Muscle layer of duodenum (tissue), 2 donors: ENCODE data around the gene NAT10.

Experiments used
- H3K27ac ChIP-seq: one replicate; pipeline ENCODE4 v1.7.0; 2013; ENCODE audit warnings: mild to moderate bottlenecking, low read length
- H3K27me3 ChIP-seq: one replicate; pipeline ENCODE4 v1.7.0; 2013; ENCODE audit warnings: low read depth, mild to moderate bottlenecking, control low read depth, low read length
- H3K36me3 ChIP-seq, 2 donors: one replicate each; pipeline ENCODE4 v1.7.0; 2013; ENCODE audit warnings: low read length in 2 of 2, control low read depth in 1 of 2, mild to moderate bottlenecking in 1 of 2; ENCODE audit not compliant: insufficient read depth in 2 of 2, control insufficient read depth in 1 of 2
- H3K4me1 ChIP-seq, 2 donors: one replicate each; pipeline ENCODE4 v1.7.0; 2013; ENCODE audit warnings: low read length in 2 of 2, mild to moderate bottlenecking in 2 of 2, control low read depth in 1 of 2, moderate library complexity in 1 of 2; ENCODE audit not compliant: insufficient read depth in 2 of 2, control insufficient read depth in 1 of 2
- H3K4me3 ChIP-seq, 2 donors: one replicate each; pipeline ENCODE4 v1.7.0; 2013; ENCODE audit warnings: low read length in 2 of 2, low read depth in 1 of 2, mild to moderate bottlenecking in 1 of 2
- H3K9me3 ChIP-seq, 2 donors: one replicate each; pipeline ENCODE4 v1.7.0; 2013; ENCODE audit warnings: low read length in 2 of 2, control low read depth in 1 of 2, mild to moderate bottlenecking in 1 of 2; ENCODE audit not compliant: control insufficient read depth in 1 of 2
- donor health status: healthy.

NAT10 gene

DNA sequence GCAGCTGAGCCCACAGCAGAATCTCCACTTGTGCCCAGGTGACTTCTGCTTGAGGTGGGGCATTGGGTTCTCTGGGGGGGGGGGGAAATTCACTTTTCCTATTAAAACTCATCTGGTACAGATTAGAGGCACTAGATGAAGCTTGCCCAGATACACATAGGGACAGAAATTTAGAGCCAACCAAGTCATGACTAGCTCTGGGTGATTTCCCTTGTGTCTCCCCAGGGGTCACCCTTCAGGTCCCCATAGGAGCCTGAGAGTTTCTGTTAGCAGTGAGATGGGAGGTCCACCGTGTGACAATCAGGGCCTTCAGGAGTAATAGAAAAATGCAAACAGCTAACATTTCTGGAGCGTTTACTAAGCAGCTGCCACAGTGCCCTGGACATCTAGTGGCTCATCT lies 77.0 kb downstream of the NAT10 start:
- Histone ChIP-seq H3K27me3 (no peaks in the 10 kb centered on the region), H3K27ac (no peak overlapping the region), H3K4me1 (peaks cover 0 to 19% of the 10 kb centered on the region in 2 donors)

DNA sequence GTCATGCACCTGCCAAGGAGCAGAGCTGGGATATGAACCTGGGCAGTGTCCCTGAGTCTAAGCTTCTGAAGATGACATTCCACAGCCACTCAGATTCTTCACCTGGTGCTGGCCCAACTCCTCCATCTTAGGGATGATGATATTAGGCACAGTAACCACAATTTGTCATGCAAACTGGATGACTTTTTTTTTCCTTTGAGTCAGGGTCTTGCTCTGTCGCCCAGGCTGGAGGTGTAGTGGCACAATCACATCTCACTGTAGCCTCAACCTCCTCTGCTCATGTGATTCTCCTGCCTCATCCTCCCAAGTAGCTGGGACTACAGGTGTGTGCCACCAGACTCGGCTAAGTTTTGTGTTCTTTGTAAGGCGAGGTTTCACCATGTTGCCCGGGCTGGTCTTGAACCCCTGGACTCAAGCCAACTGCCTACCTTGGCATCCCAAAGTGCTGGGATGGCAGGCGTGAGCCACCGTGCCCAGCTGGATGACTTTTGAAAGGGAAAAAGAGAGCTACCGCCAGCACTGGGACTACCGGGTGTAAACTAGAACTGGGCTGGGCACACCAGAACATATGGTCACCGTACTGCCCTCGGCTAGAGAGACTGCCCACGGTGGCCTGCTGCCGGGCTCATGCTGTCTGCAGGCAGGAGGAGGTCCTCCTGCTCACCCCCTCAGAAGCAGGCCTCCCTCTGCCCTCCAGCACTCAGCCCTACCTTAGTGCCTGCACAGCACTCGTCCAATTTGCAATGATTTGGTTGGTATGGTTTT lies 77.7 kb downstream of the NAT10 start:
- Histone ChIP-seq H3K27ac (no peak overlapping the region), H3K27me3 (no peaks in the 10 kb centered on the region), H3K4me1 (peaks cover 0 to 19% of the 10 kb centered on the region in 2 donors), H3K9me3 (no peaks in the 10 kb centered on the region), H3K36me3 (no peaks in the 10 kb centered on the region), H3K4me3 (no peak overlapping the region)

More for the DNA sequence above, 77.0 kb downstream of the NAT10 start:
- Histone ChIP-seq H3K4me3 (no peak overlapping the region), H3K36me3 (no peaks in the 10 kb centered on the region), H3K9me3 (no peaks in the 10 kb centered on the region)

DNA sequence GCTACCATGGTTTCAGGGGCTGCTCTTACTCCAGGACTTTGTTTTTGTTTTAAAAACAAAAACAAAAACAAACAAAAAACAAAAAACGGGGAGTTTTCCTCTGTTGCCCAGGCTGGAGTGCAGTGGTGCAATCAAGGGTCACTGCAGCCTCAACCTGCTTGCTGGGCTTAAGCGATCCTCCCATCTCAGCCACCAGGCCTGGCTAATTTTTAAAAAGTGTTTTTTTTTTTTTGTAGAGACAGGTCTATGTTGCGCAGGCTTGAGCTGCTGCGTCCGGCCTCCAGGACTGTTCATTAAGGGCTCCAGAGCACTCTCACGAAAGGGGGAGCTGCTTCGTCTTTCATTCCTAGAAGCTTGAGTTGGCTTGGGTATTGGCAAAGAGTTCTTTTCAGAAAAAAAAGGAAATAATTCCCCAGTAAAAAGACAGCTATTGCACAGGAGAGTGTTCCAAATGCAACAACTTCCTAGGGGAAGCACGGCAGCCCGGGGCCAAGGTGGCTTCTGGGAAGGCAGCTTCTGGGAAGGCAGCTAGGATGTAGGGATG lies 78.5 kb downstream of the NAT10 start:
- Histone ChIP-seq H3K36me3 (no peaks in the 10 kb centered on the region), H3K4me1 (peaks cover 0 to 19% of the 10 kb centered on the region in 2 donors), H3K27me3 (no peaks in the 10 kb centered on the region), H3K9me3 (no peaks in the 10 kb centered on the region), H3K4me3 (no peak overlapping the region), H3K27ac (no peak overlapping the region)

DNA sequence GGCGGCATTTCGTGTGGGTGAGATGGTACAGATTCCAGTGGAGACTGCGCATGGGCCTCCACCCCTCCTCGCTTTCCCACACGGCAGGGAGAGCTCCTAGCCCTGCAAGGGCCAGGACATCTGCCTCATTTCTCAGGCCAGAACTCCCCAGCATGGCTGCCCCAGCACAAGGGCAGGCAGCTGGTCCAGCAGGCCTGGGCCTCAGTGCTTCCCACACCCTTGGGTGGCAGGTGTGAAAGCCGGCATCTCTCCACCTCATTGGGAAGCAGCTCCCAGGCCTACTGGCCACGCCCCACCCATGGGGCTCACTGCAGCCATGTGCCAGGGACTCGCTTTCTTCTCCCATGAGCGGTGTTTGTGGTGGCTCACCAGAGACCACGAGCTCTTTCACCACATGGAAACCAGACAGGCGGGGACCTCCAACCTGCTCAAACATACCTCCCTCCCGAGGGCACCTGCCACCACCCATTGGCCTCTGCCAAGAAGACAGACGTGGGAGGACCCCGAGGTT lies 79.1 kb downstream of the NAT10 start:
- Histone ChIP-seq H3K27me3 (no peaks in the 10 kb centered on the region), H3K9me3 (no peaks in the 10 kb centered on the region), H3K4me1 (peaks cover 0 to 19% of the 10 kb centered on the region in 2 donors), H3K27ac (no peak overlapping the region), H3K36me3 (no peaks in the 10 kb centered on the region), H3K4me3 (no peak overlapping the region)

DNA sequence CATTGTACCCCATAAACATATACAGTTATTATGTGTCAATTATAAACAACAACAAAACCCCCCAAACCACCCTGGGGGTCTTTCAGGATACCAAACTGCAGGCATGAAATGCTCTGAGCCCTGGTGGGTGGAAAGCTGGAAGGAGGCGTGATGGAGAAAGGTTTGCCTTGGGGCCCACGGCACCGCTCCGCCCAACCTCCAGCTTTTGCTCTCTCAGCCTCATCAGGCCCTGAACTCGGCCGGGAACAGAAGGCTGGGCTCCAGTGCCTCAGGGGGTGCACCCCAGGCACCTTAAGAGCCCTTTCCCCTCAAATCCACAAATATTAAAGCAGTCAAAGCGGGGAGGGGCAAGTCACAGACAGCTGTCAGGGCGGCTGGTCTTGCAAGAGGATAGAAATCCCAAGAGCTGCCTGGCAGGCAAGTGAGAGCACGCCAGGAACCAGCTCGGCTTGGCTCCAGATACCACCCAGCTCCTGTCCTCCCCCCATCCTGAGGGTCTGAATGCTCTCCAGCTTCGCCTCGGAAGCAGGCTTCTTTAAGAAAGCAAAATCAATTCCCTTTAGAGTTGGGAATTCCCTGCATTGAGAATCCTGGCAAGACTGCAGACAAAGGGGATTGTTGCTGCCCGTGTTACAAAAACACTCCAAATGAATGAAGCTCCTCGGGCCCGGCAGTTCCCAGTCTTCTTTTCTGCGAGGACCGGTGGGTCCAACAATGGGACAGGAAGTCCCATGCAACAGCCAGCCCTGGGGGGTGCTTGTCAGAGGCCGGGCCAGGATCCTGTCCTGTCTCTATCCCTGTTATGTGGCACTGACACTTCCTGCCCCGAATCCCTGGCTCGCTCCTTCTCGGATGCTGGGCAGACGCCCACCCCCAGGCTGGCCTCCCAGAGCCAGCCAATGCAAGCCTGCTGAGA lies 80.8 kb downstream of the NAT10 start:
- Histone ChIP-seq H3K27me3 (no peaks in the 10 kb centered on the region), H3K36me3 (no peaks in the 10 kb centered on the region), H3K9me3 (no peaks in the 10 kb centered on the region), H3K27ac (no peak overlapping the region), H3K4me1 (peaks cover 0 to 19% of the 10 kb centered on the region in 2 donors), H3K4me3 (no peak overlapping the region)

DNA sequence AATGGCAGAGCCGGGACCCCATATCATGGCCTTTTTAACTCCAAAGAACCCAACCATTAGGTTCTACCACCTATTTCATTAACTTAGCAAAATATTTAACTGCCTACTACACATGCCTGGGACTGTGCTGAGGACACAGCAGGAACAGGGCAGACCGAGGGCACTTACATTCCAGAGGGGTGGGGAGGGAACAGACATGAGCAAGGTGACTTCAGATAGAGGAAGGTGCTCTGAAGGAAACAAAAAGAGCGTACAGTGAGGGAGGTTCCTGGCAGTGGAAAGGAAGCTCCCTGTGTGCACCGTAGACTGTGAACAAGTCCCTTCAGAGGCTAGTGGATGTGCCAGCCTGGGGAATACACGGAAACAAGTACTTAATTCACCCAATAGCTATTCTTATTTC lies 82.8 kb downstream of the NAT10 start:
- no peak overlapping the region for H3K4me3 ChIP-seq
- H3K9me3 ChIP-seq: no peaks in the 10 kb centered on the region
- no peak overlapping the region for H3K27ac ChIP-seq
- no peaks in the 10 kb centered on the region for H3K36me3 ChIP-seq
- peaks cover 0 to 31% of the 10 kb centered on the region in 2 donors for H3K4me1 ChIP-seq
- no peaks in the 10 kb centered on the region for H3K27me3 ChIP-seq

DNA sequence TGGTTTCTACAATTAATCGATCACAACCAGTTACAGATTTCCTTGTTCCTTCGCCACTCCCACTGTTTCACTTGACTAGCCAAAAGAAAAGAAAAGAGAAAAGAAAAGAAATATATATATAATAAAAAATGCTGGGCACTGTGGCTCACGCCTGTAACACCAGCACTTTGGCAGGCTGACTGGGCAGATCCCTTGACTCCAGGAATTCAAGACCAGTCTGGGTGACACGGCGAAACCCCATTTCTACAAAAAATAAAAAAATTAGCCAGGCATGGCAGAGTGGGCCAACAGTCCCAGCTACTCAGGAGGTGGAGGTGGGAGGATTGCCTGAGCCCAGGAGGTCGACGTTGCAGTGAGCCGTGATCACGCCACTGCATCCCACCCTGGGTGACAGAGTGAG lies 83.8 kb downstream of the NAT10 start:
- Histone ChIP-seq H3K36me3 (no peaks in the 10 kb centered on the region), H3K27ac (no peak overlapping the region)

DNA sequence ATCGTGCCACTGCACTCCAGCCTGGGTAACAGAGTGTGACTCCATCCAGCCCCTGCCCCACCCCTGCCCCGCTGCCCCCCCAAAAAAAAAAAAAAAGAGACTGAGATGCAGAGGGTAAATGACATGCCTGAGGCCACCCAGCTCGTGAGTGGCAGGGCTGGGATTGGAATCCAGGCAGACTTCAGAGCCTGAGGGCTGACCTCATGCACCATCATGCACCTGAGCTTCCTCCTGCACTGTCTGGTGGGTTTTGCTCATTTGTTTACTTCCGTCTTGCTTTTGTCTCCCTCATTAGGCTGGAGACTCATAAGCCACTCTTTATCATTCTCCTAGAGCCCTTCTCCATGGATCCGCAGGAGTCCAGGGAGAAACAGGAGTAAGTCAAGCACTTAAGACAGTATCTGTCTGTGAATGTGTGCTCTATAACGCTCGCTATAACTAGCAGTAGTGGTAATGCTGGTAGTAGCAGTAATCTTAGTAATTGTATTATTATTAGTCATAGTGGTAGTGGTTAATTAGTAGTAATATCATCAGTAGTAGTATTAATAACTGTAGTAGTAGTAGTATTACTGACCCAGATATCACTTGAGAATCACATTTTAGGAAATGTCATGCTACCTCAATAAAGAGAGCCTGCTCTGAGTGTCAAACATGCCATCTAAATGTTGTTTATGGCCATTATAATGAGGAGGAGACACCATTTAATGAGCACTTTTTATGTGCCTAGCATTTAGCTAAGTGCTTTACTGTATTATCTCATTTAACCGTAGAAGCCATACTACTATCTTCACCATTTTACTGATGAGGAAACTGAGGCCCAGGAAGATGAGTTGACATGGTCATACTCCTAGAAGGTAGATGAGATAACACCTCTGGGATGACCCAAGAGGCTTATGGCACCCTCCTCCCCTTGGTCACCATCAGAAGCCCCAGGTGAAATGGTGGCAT lies 85.0 kb downstream of the NAT10 start:
- Histone ChIP-seq H3K4me3 (no peak overlapping the region), H3K9me3 (no peaks in the 10 kb centered on the region), H3K4me1 (peaks cover 0 to 26% of the 10 kb centered on the region in 2 donors), H3K27me3 (no peaks in the 10 kb centered on the region), H3K36me3 (no peaks in the 10 kb centered on the region), H3K27ac (no peak overlapping the region)

More for the DNA sequence above, 83.8 kb downstream of the NAT10 start:
- no peaks in the 10 kb centered on the region for H3K27me3 ChIP-seq
- no peak overlapping the region for H3K4me3 ChIP-seq
- H3K9me3 ChIP-seq: no peaks in the 10 kb centered on the region
- peaks cover 0 to 26% of the 10 kb centered on the region in 2 donors for H3K4me1 ChIP-seq

DNA sequence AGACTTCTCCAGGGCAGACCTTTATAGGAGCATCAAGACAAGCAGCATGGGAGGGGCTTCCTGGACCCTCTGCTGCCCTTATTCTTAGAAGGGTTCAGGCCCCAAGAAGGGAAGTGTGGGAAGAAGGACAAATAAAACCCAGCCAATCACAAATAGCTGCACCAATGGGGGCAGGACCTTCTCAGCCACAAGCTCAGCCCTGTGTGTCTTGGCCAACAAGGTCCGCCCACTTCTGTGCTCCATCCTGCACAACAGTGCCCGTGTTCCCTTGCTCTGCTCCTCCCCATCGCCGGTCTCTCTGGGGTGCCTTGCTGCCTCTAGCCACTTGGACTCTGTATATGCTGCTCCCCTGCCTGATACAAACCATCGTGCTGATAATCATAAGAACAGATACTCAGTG lies 86.1 kb downstream of the NAT10 start:
- Histone ChIP-seq H3K9me3 (no peaks in the 10 kb centered on the region), H3K4me3 (no peak overlapping the region), H3K4me1 (peaks cover 0 to 18% of the 10 kb centered on the region in 2 donors), H3K36me3 (no peaks in the 10 kb centered on the region), H3K27me3 (no peaks in the 10 kb centered on the region), H3K27ac (no peak overlapping the region)

DNA sequence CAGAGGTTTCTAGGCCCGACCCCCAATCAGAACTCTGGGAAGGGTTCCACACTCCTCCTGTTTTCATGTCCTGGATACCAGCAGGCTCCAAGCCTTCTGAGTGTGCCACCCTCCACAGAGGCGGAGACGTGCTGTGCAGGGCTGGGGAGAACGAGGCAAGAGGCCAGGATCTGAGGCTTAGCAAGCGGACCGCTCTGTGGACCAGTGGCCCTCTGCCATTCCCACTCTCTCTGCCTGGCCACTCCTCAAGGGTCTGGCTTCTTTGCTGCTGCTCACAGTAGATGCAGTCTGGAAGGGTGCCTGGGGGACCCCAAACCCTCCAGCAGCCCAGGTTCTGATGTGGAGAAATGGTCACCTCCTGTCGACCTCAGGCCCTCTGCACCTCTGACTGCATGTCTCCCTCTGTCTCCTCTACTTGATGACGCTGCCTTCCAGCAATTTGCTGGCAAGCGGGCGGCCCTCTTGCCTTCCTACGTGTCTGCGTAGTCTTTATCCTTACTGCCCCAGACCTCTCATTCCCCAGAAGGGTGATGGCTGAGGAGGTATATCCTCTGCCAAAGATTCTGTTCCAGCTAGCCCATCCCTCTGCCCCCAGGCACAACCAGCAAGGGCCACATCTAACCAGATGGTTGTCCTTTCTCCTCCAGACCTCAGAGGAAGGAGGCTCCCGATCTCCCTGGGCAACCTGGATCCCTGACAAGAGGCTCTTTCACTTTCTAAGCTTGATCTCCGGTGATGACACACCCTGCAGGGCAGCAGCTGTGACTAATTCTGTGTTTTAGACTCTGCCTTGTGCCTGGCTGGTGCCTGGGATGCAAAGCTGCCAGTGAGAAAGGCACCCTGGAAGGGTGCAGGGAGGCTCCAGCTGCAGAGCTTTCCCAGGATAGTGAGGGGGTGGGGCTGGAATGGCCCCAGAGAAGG lies 87.3 kb downstream of the NAT10 start:
- Histone ChIP-seq H3K9me3 (no peaks in the 10 kb centered on the region), H3K4me3 (no peak overlapping the region), H3K4me1 (peaks cover 0 to 17% of the 10 kb centered on the region in 2 donors), H3K27me3 (no peaks in the 10 kb centered on the region), H3K27ac (no peak overlapping the region), H3K36me3 (no peaks in the 10 kb centered on the region)
